ENCODE results near the gene SHISA6.

- TF ChIP-seq, protein P1, sequence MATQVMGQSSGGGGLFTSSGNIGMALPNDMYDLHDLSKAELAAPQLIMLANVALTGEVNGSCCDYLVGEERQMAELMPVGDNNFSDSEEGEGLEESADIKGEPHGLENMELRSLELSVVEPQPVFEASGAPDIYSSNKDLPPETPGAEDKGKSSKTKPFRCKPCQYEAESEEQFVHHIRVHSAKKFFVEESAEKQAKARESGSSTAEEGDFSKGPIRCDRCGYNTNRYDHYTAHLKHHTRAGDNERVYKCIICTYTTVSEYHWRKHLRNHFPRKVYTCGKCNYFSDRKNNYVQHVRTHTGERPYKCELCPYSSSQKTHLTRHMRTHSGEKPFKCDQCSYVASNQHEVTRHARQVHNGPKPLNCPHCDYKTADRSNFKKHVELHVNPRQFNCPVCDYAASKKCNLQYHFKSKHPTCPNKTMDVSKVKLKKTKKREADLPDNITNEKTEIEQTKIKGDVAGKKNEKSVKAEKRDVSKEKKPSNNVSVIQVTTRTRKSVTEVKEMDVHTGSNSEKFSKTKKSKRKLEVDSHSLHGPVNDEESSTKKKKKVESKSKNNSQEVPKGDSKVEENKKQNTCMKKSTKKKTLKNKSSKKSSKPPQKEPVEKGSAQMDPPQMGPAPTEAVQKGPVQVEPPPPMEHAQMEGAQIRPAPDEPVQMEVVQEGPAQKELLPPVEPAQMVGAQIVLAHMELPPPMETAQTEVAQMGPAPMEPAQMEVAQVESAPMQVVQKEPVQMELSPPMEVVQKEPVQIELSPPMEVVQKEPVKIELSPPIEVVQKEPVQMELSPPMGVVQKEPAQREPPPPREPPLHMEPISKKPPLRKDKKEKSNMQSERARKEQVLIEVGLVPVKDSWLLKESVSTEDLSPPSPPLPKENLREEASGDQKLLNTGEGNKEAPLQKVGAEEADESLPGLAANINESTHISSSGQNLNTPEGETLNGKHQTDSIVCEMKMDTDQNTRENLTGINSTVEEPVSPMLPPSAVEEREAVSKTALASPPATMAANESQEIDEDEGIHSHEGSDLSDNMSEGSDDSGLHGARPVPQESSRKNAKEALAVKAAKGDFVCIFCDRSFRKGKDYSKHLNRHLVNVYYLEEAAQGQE (IDR thresholded peaks at IDR 0.05; ENCODE audit: insufficient read depth in 1 of 2, low read depth in 2 of 2, low read length in 2 of 2), result no peak
- no peak for TF ChIP-seq SIN3A (IDR thresholded peaks at IDR 0.05; ENCODE audit: borderline replicate concordance, insufficient read depth, low read length)
These were observed 146.6 kb downstream of the SHISA6 start for GRCh38 chr17:11387610-11388009.

Data from PFSK-1 (cell line).